K562 (cell line): Measurements from ENCODE around the gene NAV2.

Experiments
- JUNB ChIP-seq: fragments of 450-650 bp; formaldehyde crosslinking; conservative IDR thresholded peaks from 2 replicates; pipeline ENCODE4 v1.4.0; 2020; ENCODE audit warnings: mild to moderate bottlenecking
- MAFF ChIP-seq: IDR thresholded peaks from 2 replicates; pipeline ENCODE4 v1.6.1; 2012; ENCODE audit warnings: low read length, improper control_type of control experiment
- TCF7L2 ChIP-seq: fragments of 150-350 bp; IDR thresholded peaks from 2 replicates; pipeline ENCODE4 v1.6.1; 2016; ENCODE audit warnings: low read depth, mild to moderate bottlenecking, low read length, moderate library complexity
- ZFP1 ChIP-seq: fragments of 450-650 bp; formaldehyde crosslinking; IDR thresholded peaks from 2 replicates; pipeline ENCODE4 v1.4.0; 2020; ENCODE audit warnings: mild to moderate bottlenecking, mixed read lengths

DNA sequence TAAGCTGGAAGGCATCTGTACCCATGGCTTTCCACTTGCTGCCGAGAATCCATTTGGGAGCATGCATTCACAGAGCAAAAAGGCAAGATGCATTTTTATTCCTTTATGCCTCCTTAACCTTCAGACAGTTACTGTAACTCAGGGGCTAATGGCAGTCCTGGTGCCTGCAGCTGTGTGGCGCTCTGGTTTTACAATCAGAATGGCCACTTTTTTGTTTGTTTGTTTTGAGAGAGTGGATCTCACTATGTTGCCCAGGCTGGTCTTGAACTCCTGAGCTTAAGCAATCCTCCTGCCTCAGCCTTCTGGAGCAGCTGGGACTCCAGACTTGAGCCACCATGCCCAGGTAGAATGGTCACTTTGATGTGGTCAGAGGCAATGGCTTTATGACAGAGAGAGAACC is 101.8 kb downstream of the NAV2 start:
- no peak for TF ChIP-seq JUNB (CRISPR knock-in tag)
- no peak for TF ChIP-seq TCF7L2
- TF ChIP-seq MAFF: no peak
- TF ChIP-seq ZFP1: no peak
